Esophagus muscularis mucosa (tissue), 4 donors: ENCODE results near the gene BATF3.

ENCODE experiments used
- EP300 ChIP-seq: sonication (generic); formaldehyde crosslinking; IDR thresholded peaks from one replicate; pipeline ENCODE4 v1.6.1; 2017; ENCODE audit warnings: antibody characterized with exemption
- POLR2A ChIP-seq: fragments of 450-650 bp; IDR thresholded peaks from one replicate; pipeline ENCODE4 v1.6.1; 2017; ENCODE audit warnings: antibody characterized with exemption, moderate library complexity, mild to moderate bottlenecking, low read depth
- POLR2AphosphoS5 ChIP-seq, 2 donors: sonication (generic); formaldehyde crosslinking; IDR thresholded peaks; one replicate each; pipeline ENCODE4 v1.6.1; 2017; ENCODE audit warnings: antibody characterized with exemption in 2 of 2
- TF ChIP-seq, protein P1 (sequence below), 3 experiments: fragments of 200-600 bp in 2 of 3; fragments of 450-650 bp in 1 of 3; sonication (generic) in 2 of 3; IDR thresholded peaks; one replicate each; pipeline ENCODE4 v1.5.1; 2017 to 2019; ENCODE audit warnings: antibody characterized with exemption in 3 of 3, mild to moderate bottlenecking in 2 of 3, moderate library complexity in 1 of 3

DNA sequence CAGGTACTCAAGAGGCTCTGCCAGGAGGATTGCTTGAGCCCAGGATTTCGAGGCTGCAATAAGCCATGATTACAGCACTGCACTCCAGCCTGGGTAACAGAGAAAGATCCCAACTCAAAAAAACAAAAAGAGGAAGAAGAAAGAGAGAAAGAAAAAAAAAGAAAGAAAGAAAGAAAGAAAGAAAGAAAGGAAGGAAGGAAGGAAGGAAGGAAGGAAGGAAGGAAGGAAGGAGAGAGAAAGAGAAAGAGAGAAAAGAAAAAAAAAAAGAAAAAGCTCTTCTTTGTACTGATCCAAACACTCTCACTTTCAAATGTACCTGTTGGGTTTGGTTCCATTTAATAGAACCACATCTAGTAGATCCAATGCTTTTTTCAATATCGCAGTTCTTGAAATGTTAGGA, 11.8 kb downstream of the BATF3 start:
- TF ChIP-seq, protein P1, sequence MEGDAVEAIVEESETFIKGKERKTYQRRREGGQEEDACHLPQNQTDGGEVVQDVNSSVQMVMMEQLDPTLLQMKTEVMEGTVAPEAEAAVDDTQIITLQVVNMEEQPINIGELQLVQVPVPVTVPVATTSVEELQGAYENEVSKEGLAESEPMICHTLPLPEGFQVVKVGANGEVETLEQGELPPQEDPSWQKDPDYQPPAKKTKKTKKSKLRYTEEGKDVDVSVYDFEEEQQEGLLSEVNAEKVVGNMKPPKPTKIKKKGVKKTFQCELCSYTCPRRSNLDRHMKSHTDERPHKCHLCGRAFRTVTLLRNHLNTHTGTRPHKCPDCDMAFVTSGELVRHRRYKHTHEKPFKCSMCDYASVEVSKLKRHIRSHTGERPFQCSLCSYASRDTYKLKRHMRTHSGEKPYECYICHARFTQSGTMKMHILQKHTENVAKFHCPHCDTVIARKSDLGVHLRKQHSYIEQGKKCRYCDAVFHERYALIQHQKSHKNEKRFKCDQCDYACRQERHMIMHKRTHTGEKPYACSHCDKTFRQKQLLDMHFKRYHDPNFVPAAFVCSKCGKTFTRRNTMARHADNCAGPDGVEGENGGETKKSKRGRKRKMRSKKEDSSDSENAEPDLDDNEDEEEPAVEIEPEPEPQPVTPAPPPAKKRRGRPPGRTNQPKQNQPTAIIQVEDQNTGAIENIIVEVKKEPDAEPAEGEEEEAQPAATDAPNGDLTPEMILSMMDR (IDR thresholded peaks at IDR 0.05), result no peak
- TF ChIP-seq POLR2AphosphoS5 (IDR thresholded peaks at IDR 0.05) (no peak), EP300 (no peak), POLR2A (no peak)
